HG03045 (cell line): Measurements from ENCODE around the gene NUB1.

Experiments
- ATAC-seq: cut with Tn5 transposase; IDR thresholded peaks from one replicate; pipeline ENCODE4 v1.9.1; 2021; ENCODE audit warnings: mild to moderate bottlenecking, moderate library complexity; ENCODE audit not compliant: unreplicated experiment

NUB1 gene

GRCh38 chr7:151403764-151404163, 62.2 kb downstream of the NUB1 start:
- no peak for ATAC-seq

- no peak for ATAC-seq
Observed at GRCh38 chr7:151404216-151405011, 62.8 kb downstream of the NUB1 start.

GRCh38 chr7:151405056-151405455, 63.4 kb downstream of the NUB1 start:
- ATAC-seq = no peak

GRCh38 chr7:151405588-151405987, 64.0 kb downstream of the NUB1 start:
- ATAC-seq = no peak

GRCh38 chr7:151406051-151406875, 64.7 kb downstream of the NUB1 start:
- ATAC-seq = no peak

- ATAC-seq = no peak
Observed at GRCh38 chr7:151406886-151407583, 65.4 kb downstream of the NUB1 start.

GRCh38 chr7:151408498-151408838, 66.9 kb downstream of the NUB1 start:
- ATAC-seq = no peak

GRCh38 chr7:151408839-151409666, 67.4 kb downstream of the NUB1 start:
- no peak for ATAC-seq

GRCh38 chr7:151409667-151410404, 68.2 kb downstream of the NUB1 start, which contains the start of gene WDR86:
TSS of gene WDR86 (minus strand) at chr7:151410038. CDS start at chr7:151409589, 449 bp downstream.
- no peak for ATAC-seq

GRCh38 chr7:151410405-151411390, 69.1 kb downstream of the NUB1 start:
- ATAC-seq = no peak

GRCh38 chr7:151411551-151411950, 69.9 kb downstream of the NUB1 start:
- no peak for ATAC-seq

- ATAC-seq = no peak
Observed at GRCh38 chr7:151412318-151412717, 70.7 kb downstream of the NUB1 start.

GRCh38 chr7:151413241-151413640, 71.6 kb downstream of the NUB1 start:
- ATAC-seq = no peak

- no peak for ATAC-seq
Observed at GRCh38 chr7:151415375-151416105, 73.9 kb downstream of the NUB1 start.

- ATAC-seq = no peak
Observed at GRCh38 chr7:151416112-151416940, 74.7 kb downstream of the NUB1 start.

GRCh38 chr7:151416941-151417315, 75.3 kb downstream of the NUB1 start:
- no peak for ATAC-seq

GRCh38 chr7:151420144-151420543, 78.5 kb downstream of the NUB1 start:
- ATAC-seq = no peak
